ENCODE results near the gene IL21R.

The IL21R gene

DNA sequence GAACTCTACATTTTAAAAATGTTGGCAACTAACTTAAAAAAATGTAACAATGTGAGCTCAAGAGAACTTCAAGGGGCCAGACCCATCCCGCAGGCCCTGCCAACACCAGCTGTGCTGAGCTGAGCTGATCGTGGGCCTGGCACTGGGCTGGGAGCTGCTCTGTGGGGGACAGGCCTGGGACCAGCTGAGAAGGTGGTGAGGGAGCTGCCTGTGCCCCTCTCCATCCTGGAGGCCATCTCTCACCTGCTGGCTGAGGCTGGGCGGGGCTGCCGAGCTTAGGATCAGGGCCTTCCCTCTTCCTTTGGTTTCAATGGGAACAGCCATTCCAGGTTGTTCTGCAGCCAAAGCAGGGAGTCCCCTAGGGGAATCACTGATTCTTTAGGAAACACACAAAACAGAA, 58.2 kb downstream of the IL21R start:
- Histone ChIP-seq H3K4me1 (ENCODE audit: control insufficient read depth, insufficient read depth, low read length, poor library complexity, severe bottlenecking) (peaks cover 6% of the 10 kb centered on the region), H3K27ac (ENCODE audit: low read depth, low read length, severe bottlenecking) (no peak overlapping the region), H3K36me3 (ENCODE audit: control insufficient read depth, insufficient read depth, low read length) (peaks cover 48% of the 10 kb centered on the region), H3K4me3 (ENCODE audit: extremely low read depth, insufficient read depth, low read length, poor library complexity, severe bottlenecking) (no peak overlapping the region), H3K9me3 (ENCODE audit: control insufficient read depth, low read length) (no peaks in the 10 kb centered on the region)
- 84 to 89% methylated on average over 3 to 4 of the region's 4 CpGs for WGBS, 2 experiments (ENCODE audit: insufficient coverage in 2 of 2)

DNA sequence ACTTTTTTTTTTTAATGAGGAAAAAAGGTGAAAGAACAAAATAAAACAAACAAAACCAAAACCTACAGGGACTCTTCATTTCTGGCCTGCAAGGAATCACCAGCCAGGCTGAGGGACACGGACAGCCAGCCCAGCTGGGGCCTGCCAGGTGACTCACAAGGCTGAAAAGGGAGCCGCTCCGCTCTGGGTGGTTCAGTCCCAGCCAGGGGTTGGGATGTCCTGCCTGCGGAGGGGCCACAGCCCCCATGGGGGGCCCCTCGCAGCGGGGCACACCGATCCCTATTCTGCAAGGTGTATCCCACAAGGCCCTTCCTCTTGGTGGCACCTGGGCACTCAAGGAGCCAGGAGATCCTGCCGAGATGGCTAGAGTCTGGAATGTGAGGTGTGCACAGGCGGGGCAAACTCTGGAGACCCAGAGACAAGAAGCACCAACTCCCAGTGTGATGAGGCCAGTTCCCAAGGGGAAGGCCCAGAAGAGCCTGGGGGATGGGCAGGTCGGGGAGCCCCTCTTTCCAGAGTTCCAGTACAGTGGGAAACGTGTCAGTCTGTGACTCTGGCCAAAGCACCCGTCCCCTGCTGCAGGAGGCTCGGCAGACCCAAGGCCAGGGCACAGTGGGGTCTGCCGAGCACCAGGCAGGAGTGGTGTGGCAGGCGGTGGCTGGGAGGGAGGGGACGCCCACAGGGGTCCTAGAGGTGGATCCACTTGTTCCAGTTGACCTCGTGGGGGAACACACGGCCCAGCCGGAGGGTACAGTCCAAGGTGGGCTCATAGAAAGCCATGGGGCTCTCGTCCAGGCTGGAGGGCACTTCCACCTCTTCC, 58.9 kb downstream of the IL21R start:
- peaks cover 5% of the 10 kb centered on the region for H3K4me1 ChIP-seq (ENCODE audit: control insufficient read depth, insufficient read depth, low read length, poor library complexity, severe bottlenecking)
- no peak overlapping the region for H3K4me3 ChIP-seq (ENCODE audit: extremely low read depth, insufficient read depth, low read length, poor library complexity, severe bottlenecking)
- no peaks in the 10 kb centered on the region for H3K9me3 ChIP-seq (ENCODE audit: control insufficient read depth, low read length)
- H3K36me3 ChIP-seq (ENCODE audit: control insufficient read depth, insufficient read depth, low read length), result peaks cover 55% of the 10 kb centered on the region
- no peak overlapping the region for H3K27ac ChIP-seq (ENCODE audit: low read depth, low read length, severe bottlenecking)
- WGBS, 2 experiments (ENCODE audit: insufficient coverage in 2 of 2), result 91 to 95% methylated on average over 20 of the region's 20 CpGs

DNA sequence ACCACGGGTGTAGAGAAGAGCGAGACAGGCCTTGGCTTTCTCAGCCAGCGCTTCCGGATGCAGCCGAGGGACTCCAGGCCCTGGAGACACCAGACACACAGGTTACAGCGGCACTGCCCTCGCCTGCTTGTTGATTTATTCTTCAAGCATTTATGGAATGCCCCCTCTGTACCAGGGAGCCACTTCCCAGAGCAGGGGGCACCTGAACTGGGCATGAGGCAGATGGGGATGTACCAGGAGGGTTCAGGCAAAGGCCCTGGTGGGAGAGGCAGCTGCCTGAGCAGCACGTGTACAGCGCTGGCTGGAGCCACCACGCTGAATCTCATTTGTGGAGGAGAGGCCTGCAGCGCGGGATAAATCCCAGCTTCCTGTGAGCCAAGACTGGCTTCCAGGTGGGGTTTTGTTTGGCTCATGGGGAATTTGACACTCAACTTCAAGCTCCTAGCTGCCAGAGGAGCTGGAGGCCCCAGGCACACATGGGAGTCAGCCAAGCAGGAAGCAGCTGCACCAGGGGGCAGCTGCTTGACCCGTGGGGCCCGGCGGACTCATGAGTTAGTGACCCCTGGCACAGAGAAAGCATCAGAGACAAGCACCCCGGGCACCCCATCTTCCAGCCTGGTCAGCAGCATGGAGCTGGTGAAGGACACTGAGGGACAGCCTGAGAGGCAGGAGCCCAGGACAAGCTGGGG, 59.7 kb downstream of the IL21R start:
- Histone ChIP-seq H3K9me3 (ENCODE audit: control insufficient read depth, low read length) (no peaks in the 10 kb centered on the region), H3K27ac (ENCODE audit: low read depth, low read length, severe bottlenecking) (no peak overlapping the region), H3K4me3 (ENCODE audit: extremely low read depth, insufficient read depth, low read length, poor library complexity, severe bottlenecking) (no peak overlapping the region), H3K4me1 (ENCODE audit: control insufficient read depth, insufficient read depth, low read length, poor library complexity, severe bottlenecking) (peaks cover 3% of the 10 kb centered on the region), H3K36me3 (ENCODE audit: control insufficient read depth, insufficient read depth, low read length) (peaks cover 63% of the 10 kb centered on the region)
- 94 to 95% methylated on average over 12 to 16 of the region's 16 CpGs for WGBS, 2 experiments (ENCODE audit: insufficient coverage in 2 of 2)

DNA sequence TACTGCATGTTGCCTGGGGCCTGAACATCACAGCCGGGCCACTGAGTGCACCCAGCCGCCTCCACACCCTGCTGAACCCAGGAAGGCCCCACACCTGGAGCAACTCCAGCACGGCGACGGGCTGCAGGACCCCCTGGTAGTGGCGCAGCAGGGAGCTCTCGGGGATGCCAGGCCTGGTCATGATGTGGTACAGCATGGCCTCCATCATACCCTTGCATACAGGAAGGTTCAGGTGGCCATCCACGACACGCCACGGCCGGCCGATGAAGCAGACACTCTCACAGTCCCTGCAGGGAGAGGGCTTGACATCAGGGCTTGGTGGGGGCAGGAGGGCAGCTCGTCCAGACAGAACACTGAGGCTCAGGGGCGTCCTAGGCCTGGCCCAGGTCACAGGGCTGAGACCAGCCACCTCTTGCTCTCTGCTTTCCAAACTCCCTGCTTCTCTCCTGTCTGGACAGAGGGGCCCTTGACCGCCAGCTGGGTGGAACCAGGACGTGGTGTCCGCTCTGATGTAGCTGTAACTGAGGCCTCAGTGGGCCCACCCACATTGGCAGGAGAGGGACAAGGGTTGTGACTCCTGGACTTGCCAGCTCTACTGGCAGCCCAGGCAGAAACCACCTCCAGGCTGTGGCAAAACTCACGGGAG, 60.3 kb downstream of the IL21R start:
- no peak overlapping the region for H3K4me3 ChIP-seq (ENCODE audit: extremely low read depth, insufficient read depth, low read length, poor library complexity, severe bottlenecking)
- peaks cover 5% of the 10 kb centered on the region for H3K9me3 ChIP-seq (ENCODE audit: control insufficient read depth, low read length)
- H3K4me1 ChIP-seq (ENCODE audit: control insufficient read depth, insufficient read depth, low read length, poor library complexity, severe bottlenecking), result peaks cover 3% of the 10 kb centered on the region
- 97 to 99% methylated on average over 18 of the region's 18 CpGs for WGBS, 2 experiments (ENCODE audit: insufficient coverage in 2 of 2)
- no peak overlapping the region for H3K27ac ChIP-seq (ENCODE audit: low read depth, low read length, severe bottlenecking)
- peaks cover 70% of the 10 kb centered on the region for H3K36me3 ChIP-seq (ENCODE audit: control insufficient read depth, insufficient read depth, low read length)

DNA sequence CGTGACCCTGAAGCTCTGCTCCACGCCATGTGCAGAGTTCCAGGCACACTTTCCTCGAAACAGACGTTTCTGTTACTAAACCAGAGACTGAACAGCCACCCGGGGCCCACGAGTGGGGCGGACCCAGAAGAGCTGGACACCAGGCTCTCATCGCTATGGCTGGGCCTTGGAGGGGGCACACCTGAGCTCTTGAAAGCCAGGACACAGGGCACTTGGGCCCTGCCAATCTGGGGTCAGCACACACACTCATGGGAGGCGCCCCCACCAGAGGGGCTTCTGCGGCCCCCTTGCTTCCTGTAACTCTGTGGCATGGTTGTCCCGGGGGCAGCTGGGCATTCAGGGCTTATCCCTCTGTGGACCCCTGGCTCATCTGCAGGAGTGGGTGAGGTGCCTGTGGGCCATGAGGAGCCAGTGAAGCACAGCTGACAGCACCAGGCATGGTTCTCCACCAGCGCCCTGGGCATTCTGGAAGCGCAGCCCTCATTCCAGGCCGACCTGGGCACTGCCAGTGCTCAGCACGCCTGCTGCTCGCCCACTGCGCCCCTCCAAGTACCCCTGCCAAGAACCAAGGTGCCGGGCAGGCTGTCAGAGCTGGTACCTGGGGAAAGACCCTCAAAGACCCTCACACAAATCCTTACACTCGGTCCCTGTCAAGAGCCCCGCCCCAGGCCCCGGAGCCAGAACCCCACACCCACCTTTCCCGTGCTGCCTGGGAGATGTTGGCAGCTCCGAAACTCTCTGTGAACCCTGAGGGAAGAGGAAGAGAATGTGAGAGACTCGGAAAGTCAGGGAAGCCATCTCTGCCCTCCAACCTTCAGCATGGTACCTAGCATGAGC, 61.1 kb downstream of the IL21R start:
- Histone ChIP-seq H3K4me3 (ENCODE audit: extremely low read depth, insufficient read depth, low read length, poor library complexity, severe bottlenecking) (no peak overlapping the region), H3K9me3 (ENCODE audit: control insufficient read depth, low read length) (peaks cover 11% of the 10 kb centered on the region), H3K4me1 (ENCODE audit: control insufficient read depth, insufficient read depth, low read length, poor library complexity, severe bottlenecking) (peaks cover 3% of the 10 kb centered on the region), H3K36me3 (ENCODE audit: control insufficient read depth, insufficient read depth, low read length) (peaks cover 77% of the 10 kb centered on the region), H3K27ac (ENCODE audit: low read depth, low read length, severe bottlenecking) (no peak overlapping the region)
- WGBS, 2 experiments (ENCODE audit: insufficient coverage in 2 of 2), result 95 to 96% methylated on average over 20 to 21 of the region's 24 CpGs

DNA sequence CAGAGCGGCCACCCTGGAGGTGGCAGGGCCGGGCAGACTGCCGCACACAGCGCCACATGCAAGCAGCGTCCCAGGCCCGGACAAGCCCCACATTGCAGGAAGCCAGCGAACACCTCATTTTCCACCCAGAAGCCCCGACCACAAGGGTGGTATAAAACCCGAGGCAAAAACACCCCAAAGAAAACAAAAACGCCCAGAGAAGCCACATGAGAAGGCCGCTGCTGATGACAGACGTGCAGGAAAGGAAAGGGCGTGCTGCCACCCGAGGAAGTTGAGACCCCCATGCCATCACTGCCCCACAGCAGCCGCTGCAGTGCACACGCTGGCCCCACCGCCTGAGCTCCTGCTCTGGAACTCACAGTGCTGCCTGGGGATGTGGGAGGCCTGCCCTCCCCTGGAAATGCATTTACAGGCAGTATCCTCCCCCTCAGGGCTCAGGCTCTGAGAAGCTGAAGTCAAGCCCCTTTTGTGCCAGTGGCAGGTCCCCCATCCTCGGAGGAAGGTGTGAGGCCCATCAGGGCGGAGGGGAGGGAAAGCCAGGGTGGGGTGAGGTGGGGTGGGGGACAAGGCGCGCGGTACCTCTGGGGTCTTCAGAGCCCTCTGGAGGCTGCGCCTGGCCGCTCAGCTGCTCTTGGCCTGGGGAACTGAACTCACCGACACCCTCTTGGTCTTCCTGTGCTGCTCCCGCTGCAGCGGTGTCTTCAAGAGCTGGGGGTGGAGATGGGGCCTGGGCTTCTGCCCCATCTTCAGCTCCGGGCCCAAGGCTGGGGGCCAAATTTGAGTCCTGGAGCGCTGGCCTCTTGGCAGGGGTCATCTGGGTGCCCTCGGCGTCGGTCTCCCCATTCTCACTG, 62.0 kb downstream of the IL21R start:
- Histone ChIP-seq H3K36me3 (ENCODE audit: control insufficient read depth, insufficient read depth, low read length) (peaks cover 82% of the 10 kb centered on the region), H3K9me3 (ENCODE audit: control insufficient read depth, low read length) (peaks cover 11% of the 10 kb centered on the region), H3K27ac (ENCODE audit: low read depth, low read length, severe bottlenecking) (no peak overlapping the region), H3K4me1 (ENCODE audit: control insufficient read depth, insufficient read depth, low read length, poor library complexity, severe bottlenecking) (peaks cover 3% of the 10 kb centered on the region), H3K4me3 (ENCODE audit: extremely low read depth, insufficient read depth, low read length, poor library complexity, severe bottlenecking) (no peak overlapping the region)
- 95 to 96% methylated on average over 25 to 32 of the region's 32 CpGs for WGBS, 2 experiments (ENCODE audit: insufficient coverage in 2 of 2)

DNA sequence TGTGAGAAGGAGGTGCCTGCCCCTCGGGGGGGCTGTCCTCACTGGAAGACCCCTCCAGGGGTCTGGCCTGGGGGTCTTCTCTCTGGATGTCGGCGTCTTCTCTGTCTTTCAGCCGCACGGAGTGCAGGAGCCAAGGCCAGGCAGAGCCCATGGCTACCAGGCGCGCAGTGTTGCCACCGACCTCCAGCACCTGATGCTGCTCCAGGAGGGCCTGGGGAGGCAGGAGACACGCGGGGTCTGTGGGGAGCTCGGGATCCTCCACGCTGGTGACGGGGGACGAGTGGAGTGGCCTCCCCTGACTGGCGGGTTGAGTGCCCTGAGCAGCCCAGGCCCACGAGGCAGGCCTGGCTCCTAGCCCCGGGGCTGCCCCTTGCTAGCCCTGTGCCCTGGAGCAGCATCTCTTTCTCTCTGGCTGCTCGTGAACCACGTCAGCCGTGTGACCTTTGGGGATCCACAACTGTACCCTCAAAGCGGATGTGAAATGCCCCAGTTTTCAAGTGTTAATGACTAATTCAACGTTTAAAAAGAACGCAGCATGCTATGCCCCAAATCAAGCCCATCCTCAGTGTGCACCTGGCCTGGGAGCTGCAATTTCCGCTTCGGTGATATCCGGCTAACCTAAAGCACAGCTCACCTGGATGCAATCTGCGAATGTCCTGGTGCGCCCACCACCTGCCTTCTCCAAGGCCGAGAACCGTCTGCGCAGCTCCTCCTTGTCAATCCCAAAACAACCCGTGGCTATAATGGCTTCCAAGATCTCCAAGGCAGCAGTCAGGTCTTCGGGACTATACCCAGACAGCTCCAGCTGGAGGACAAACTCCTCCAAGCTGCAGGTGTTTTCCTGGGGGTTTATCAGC, 62.9 kb downstream of the IL21R start:
- peaks cover 3% of the 10 kb centered on the region for H3K4me1 ChIP-seq (ENCODE audit: control insufficient read depth, insufficient read depth, low read length, poor library complexity, severe bottlenecking)
- peaks cover 11% of the 10 kb centered on the region for H3K9me3 ChIP-seq (ENCODE audit: control insufficient read depth, low read length)
- H3K27ac ChIP-seq (ENCODE audit: low read depth, low read length, severe bottlenecking), result no peak overlapping the region
- WGBS, 2 experiments (ENCODE audit: insufficient coverage in 2 of 2), result 96 to 98% methylated on average over 32 to 33 of the region's 33 CpGs
- no peak overlapping the region for H3K4me3 ChIP-seq (ENCODE audit: extremely low read depth, insufficient read depth, low read length, poor library complexity, severe bottlenecking)
- H3K36me3 ChIP-seq (ENCODE audit: control insufficient read depth, insufficient read depth, low read length), result peaks cover 83% of the 10 kb centered on the region

DNA sequence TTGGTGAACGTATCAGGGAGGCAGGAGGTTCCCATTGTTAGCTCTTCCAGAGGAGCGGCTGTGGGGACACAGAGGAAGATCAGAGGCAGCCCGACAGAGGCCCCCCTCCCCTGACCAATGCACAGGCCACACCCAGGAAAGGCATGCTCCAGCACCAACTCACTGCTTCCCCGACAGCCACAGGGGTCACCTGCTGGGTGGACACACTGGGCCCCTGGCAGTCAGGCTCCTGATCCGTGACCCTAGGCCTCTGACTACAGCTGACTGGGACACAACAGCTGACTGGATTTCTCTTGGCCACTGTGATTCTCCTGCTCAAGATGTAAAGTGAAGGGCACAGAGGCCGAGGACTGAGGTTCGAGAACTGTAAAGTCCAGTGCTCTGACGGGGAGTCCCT, 63.5 kb downstream of the IL21R start:
- peaks cover 3% of the 10 kb centered on the region for H3K4me1 ChIP-seq (ENCODE audit: control insufficient read depth, insufficient read depth, low read length, poor library complexity, severe bottlenecking)
- peaks cover 88% of the 10 kb centered on the region for H3K36me3 ChIP-seq (ENCODE audit: control insufficient read depth, insufficient read depth, low read length)
- H3K27ac ChIP-seq (ENCODE audit: low read depth, low read length, severe bottlenecking), result no peak overlapping the region
- H3K9me3 ChIP-seq (ENCODE audit: control insufficient read depth, low read length), result peaks cover 11% of the 10 kb centered on the region
- H3K4me3 ChIP-seq (ENCODE audit: extremely low read depth, insufficient read depth, low read length, poor library complexity, severe bottlenecking), result no peak overlapping the region
- 85 to 92% methylated on average over 8 of the region's 8 CpGs for WGBS, 2 experiments (ENCODE audit: insufficient coverage in 2 of 2)

DNA sequence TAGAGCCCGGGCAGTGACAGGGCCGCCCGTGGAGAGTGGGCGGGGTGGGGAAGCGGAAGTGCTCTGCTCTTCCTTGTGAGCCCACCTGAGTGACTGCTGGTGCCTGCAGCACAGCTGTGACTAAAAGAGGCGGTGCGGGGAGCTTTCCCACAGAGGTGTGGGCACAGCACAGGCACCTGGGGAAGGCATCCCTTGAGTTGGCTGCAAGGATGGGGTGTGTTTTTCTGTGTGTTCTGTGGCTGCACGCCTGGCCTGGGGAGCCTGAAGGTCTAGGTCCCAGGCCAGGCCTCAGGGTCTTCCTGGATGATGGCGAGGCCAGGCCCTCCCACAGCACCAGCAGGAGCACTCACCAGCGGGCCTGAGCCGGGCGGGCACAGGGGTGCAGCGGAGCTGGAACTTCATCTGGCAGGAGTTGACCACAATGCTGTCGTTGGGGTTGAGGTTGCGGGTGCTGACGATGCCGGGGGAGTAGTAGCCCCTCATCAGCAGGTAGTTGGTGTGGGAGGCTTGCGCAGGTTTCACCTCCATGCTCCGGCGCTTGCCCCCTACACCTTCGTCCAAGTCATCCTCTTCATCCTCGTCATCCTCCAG, 67.1 kb downstream of the IL21R start:
- H3K4me1 ChIP-seq (ENCODE audit: control insufficient read depth, insufficient read depth, low read length, poor library complexity, severe bottlenecking), result peaks cover 21% of the 10 kb centered on the region
- H3K27ac ChIP-seq (ENCODE audit: low read depth, low read length, severe bottlenecking), result no peak overlapping the region
- H3K4me3 ChIP-seq (ENCODE audit: extremely low read depth, insufficient read depth, low read length, poor library complexity, severe bottlenecking), result no peak overlapping the region
- 98 to 99% methylated on average over 17 to 22 of the region's 22 CpGs for WGBS, 2 experiments (ENCODE audit: insufficient coverage in 2 of 2)
- H3K9me3 ChIP-seq (ENCODE audit: control insufficient read depth, low read length), result peaks cover 11% of the 10 kb centered on the region
- H3K36me3 ChIP-seq (ENCODE audit: control insufficient read depth, insufficient read depth, low read length), result peaks cover 95% of the 10 kb centered on the region

All from mesodermal cell (in vitro differentiated cells).